ENCODE measurements around the gene CMTM4.

GRCh38 chr16:66591018-66591417, 105.5 kb downstream of the CMTM4 start:
- TF ChIP-seq, protein P1, sequence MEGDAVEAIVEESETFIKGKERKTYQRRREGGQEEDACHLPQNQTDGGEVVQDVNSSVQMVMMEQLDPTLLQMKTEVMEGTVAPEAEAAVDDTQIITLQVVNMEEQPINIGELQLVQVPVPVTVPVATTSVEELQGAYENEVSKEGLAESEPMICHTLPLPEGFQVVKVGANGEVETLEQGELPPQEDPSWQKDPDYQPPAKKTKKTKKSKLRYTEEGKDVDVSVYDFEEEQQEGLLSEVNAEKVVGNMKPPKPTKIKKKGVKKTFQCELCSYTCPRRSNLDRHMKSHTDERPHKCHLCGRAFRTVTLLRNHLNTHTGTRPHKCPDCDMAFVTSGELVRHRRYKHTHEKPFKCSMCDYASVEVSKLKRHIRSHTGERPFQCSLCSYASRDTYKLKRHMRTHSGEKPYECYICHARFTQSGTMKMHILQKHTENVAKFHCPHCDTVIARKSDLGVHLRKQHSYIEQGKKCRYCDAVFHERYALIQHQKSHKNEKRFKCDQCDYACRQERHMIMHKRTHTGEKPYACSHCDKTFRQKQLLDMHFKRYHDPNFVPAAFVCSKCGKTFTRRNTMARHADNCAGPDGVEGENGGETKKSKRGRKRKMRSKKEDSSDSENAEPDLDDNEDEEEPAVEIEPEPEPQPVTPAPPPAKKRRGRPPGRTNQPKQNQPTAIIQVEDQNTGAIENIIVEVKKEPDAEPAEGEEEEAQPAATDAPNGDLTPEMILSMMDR (IDR thresholded peaks at IDR 0.05), result no peak
- TF ChIP-seq POLR2A (IDR thresholded peaks at IDR 0.05), result no peak

All from suprapubic skin (tissue), 3 donors.